ENCODE data around the gene KAT2B.

KAT2B gene

DNA sequence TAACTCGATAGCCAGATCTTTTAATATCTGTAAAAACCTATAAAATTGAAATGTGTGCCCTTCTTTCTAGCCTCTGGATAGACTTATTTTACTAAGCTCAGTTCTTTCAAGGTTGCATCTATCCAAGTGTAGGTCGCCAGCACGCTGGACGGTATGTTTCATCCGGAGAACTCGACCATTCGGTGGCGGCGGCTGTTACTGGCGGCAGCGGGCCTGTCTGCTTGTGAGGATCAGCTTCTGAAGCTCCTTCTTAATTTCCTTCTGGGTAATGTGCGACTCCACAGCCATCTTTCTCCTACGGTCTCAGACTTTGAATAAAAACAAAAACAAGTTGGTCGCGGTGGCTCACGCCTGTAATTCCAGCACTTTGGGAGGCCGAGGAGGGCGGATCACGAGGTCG, 32.3 kb upstream of the KAT2B start:
- H3K79me2 ChIP-seq (ENCODE audit: insufficient read depth, low read depth), result no peaks in the 10 kb centered on the region

GRCh38 chr3:20008646-20009045, 31.6 kb upstream of the KAT2B start:
- Histone ChIP-seq H3K27ac (no peak overlapping the region), H2AFZ (ENCODE audit: low read depth) (no peak overlapping the region), H3K4me3 (IDR thresholded peaks at IDR 0.05; ENCODE audit: insufficient read depth, low read depth, low read length) (no peak overlapping the region), H3K79me2 (ENCODE audit: insufficient read depth, low read depth) (no peaks in the 10 kb centered on the region), H3K4me1 (ENCODE audit: low read depth, poor library complexity, severe bottlenecking) (no peaks in the 10 kb centered on the region), H3K4me2 (no peak overlapping the region), H3K36me3 (ENCODE audit: insufficient read depth) (no peaks in the 10 kb centered on the region), H3K9ac (no peak overlapping the region), H4K20me1 (ENCODE audit: insufficient read depth) (no peaks in the 10 kb centered on the region), H3K27me3 (ENCODE audit: insufficient read depth, low read depth) (no peaks in the 10 kb centered on the region)
- TF ChIP-seq, protein P1, sequence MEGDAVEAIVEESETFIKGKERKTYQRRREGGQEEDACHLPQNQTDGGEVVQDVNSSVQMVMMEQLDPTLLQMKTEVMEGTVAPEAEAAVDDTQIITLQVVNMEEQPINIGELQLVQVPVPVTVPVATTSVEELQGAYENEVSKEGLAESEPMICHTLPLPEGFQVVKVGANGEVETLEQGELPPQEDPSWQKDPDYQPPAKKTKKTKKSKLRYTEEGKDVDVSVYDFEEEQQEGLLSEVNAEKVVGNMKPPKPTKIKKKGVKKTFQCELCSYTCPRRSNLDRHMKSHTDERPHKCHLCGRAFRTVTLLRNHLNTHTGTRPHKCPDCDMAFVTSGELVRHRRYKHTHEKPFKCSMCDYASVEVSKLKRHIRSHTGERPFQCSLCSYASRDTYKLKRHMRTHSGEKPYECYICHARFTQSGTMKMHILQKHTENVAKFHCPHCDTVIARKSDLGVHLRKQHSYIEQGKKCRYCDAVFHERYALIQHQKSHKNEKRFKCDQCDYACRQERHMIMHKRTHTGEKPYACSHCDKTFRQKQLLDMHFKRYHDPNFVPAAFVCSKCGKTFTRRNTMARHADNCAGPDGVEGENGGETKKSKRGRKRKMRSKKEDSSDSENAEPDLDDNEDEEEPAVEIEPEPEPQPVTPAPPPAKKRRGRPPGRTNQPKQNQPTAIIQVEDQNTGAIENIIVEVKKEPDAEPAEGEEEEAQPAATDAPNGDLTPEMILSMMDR (conservative IDR thresholded peaks at IDR 0.05; ENCODE audit: low read depth, low read length), result no peak

More for the DNA sequence above, 32.3 kb upstream of the KAT2B start:
- no peak overlapping the region for H3K4me2 ChIP-seq
- no peak overlapping the region for H3K4me3 ChIP-seq (IDR thresholded peaks at IDR 0.05; ENCODE audit: insufficient read depth, low read depth, low read length)
- no peak overlapping the region for H2AFZ ChIP-seq (ENCODE audit: low read depth)
- TF ChIP-seq, protein P1 (conservative IDR thresholded peaks at IDR 0.05; ENCODE audit: low read depth, low read length), result no peak
- H3K4me1 ChIP-seq (ENCODE audit: low read depth, poor library complexity, severe bottlenecking), result no peaks in the 10 kb centered on the region
- H3K9ac ChIP-seq, result no peak overlapping the region
- H3K36me3 ChIP-seq (ENCODE audit: insufficient read depth), result no peaks in the 10 kb centered on the region
- no peaks in the 10 kb centered on the region for H4K20me1 ChIP-seq (ENCODE audit: insufficient read depth)
- H3K27me3 ChIP-seq (ENCODE audit: insufficient read depth, low read depth), result no peaks in the 10 kb centered on the region
- H3K27ac ChIP-seq, result no peak overlapping the region

- Histone ChIP-seq H3K9ac (no peak within 1 kb of the TSS), H3K4me3 (IDR thresholded peaks at IDR 0.05; ENCODE audit: insufficient read depth, low read depth, low read length) (no peak within 1 kb of the TSS), H3K27ac (no peak within 1 kb of the TSS), H3K79me2 (ENCODE audit: insufficient read depth, low read depth) (no peaks in the 10 kb centered on the region), H3K4me1 (ENCODE audit: low read depth, poor library complexity, severe bottlenecking) (no peaks in the 10 kb centered on the region), H3K27me3 (ENCODE audit: insufficient read depth, low read depth) (no peaks in the 10 kb centered on the region), H3K4me2 (no peak within 1 kb of the TSS), H3K36me3 (ENCODE audit: insufficient read depth) (no peaks in the 10 kb centered on the region), H4K20me1 (ENCODE audit: insufficient read depth) (no peaks in the 10 kb centered on the region), H2AFZ (ENCODE audit: low read depth) (no peak within 1 kb of the TSS)
- TF ChIP-seq, protein P1 (conservative IDR thresholded peaks at IDR 0.05; ENCODE audit: low read depth, low read length), result no peak
Observed at GRCh38 chr3:20012164-20012563, 28.1 kb upstream of the KAT2B start, which contains the start of gene PP2D1. Gene PP2D1, minus strand, starts transcription at chr3:20012264. Its CDS starts 192 bp downstream, at chr3:20012072.

GRCh38 chr3:20013396-20013795, 26.9 kb upstream of the KAT2B start:
- Histone ChIP-seq H3K4me2 (no peak overlapping the region), H4K20me1 (ENCODE audit: insufficient read depth) (no peaks in the 10 kb centered on the region), H3K9ac (no peak overlapping the region), H3K27me3 (ENCODE audit: insufficient read depth, low read depth) (no peaks in the 10 kb centered on the region), H3K36me3 (ENCODE audit: insufficient read depth) (no peaks in the 10 kb centered on the region), H3K4me3 (IDR thresholded peaks at IDR 0.05; ENCODE audit: insufficient read depth, low read depth, low read length) (no peak overlapping the region), H3K27ac (no peak overlapping the region), H2AFZ (ENCODE audit: low read depth) (no peak overlapping the region), H3K79me2 (ENCODE audit: insufficient read depth, low read depth) (no peaks in the 10 kb centered on the region), H3K4me1 (ENCODE audit: low read depth, poor library complexity, severe bottlenecking) (no peaks in the 10 kb centered on the region)
- TF ChIP-seq, protein P1 (conservative IDR thresholded peaks at IDR 0.05; ENCODE audit: low read depth, low read length), result no peak
